IPS-18c (cell line): ENCODE results near the gene TUT1.

Source experiments
- H3K4me3 ChIP-seq: 2 replicates; pipeline ENCODE4 v1.7.0; 2013; ENCODE audit warnings: low read depth, mild to moderate bottlenecking, low read length, moderate library complexity; ENCODE audit not compliant: insufficient read depth
- H3K9me3 ChIP-seq: one replicate; pipeline ENCODE4 v1.6.1; 2013; ENCODE audit warnings: mild to moderate bottlenecking, low read length, moderate library complexity; ENCODE audit not compliant: control insufficient read depth, insufficient read depth

TUT1 gene

DNA sequence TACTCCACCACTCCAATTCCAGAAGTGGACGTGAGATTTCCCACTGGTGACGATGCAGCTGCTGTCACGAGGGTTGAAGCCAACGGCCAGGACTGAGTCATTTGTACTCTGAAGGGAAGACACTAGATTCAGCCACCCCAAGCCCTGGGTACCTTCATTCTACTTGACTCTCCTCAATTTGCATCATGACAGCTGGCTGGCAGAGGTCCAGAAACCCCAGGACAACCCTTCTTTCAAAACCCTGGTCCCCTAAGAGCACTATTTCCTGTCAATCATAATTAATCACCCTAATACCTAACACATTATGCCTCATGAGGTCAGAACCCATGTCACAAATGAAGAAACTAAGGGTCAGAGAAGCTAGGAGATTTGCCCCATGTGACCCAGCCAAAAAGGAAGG is 16.4 kb upstream of the TUT1 start:
- H3K9me3 ChIP-seq, result no peaks in the 10 kb centered on the region
- H3K4me3 ChIP-seq, result no peak overlapping the region

- H3K4me3 ChIP-seq, result no peak overlapping the region
- H3K9me3 ChIP-seq, result no peaks in the 10 kb centered on the region
Observed at GRCh38 chr11:62605902-62606301, 14.6 kb upstream of the TUT1 start.

GRCh38 chr11:62605467-62605866 is 14.1 kb upstream of the TUT1 start:
- Histone ChIP-seq H3K4me3 (no peak overlapping the region), H3K9me3 (no peaks in the 10 kb centered on the region)

DNA sequence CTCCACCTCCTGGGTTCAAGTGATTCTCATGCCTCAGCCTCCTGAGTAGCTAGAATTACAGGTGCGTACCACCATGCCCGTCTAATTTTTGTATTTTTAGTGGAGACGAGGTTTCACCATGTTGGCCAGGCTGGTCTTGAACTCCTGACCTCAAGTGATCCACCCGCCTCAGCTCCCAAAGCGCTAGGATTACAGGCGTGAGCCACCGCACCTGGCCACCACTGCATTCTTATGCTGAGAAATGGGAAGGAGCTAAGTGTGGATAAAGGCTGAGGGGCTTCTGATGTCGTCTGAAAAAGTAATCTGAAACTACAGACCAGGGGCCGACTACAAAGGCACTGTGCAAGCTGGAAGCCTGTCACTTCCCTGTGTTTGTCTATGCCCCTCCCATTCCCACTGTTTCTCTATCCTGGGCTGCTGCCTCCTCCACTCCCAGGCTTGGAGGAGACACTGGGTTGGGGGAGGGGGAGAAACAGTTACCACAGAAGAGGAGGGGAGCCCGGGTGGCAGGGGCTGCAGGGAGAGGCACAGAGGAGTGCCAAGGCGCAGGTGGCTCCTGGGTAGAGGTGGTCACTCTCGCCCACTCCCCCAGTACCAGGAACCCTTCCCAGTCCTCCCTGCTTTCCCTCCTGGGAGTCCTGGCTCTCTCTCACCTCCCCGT is 13.3 kb upstream of the TUT1 start:
- no peaks in the 10 kb centered on the region for H3K9me3 ChIP-seq
- H3K4me3 ChIP-seq, result no peak overlapping the region

DNA sequence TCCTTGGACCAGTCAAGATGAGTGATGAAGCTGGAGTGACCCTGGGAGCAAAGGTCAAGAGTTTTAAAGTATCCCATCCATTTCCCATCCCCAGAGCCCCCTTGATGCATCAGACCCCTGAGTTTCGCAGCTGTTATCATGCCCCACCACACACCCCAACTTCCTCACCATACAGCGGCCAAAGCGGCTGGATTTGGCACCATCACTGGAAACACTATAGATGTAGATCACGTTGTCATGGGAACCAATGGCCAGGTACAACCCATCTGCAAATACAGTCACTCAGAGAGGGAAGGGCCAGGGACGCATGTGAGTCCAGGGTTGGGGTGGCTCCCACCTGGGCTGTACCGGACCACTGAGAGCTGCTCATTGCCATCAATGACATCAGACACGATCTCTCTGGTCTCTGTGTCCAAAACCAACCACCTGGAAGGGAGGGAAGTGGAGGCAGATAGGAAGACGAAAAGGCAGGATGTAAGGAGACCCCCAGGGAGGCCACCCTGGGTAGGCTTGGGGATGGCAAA is 12.5 kb upstream of the TUT1 start:
- no peak overlapping the region for H3K4me3 ChIP-seq
- no peaks in the 10 kb centered on the region for H3K9me3 ChIP-seq

- H3K9me3 ChIP-seq, result no peaks in the 10 kb centered on the region
- peak overlapping the region; percentile 85 for H3K4me3 ChIP-seq
Observed at GRCh38 chr11:62603072-62603408, 11.7 kb upstream of the TUT1 start.

- H3K9me3 ChIP-seq, result no peaks in the 10 kb centered on the region
- peak overlapping the region; percentile 85 for H3K4me3 ChIP-seq
Observed at GRCh38 chr11:62602141-62603071, 11.1 kb upstream of the TUT1 start.

GRCh38 chr11:62601372-62602140 is 10.2 kb upstream of the TUT1 start, which contains the start of gene MTA2:
TSS of gene MTA2 (minus strand) at chr11:62601865. CDS start at chr11:62601450, 415 bp downstream.
- Histone ChIP-seq H3K4me3 (peak within 1 kb of the TSS; percentile 92), H3K9me3 (no peaks in the 10 kb centered on the region)

DNA sequence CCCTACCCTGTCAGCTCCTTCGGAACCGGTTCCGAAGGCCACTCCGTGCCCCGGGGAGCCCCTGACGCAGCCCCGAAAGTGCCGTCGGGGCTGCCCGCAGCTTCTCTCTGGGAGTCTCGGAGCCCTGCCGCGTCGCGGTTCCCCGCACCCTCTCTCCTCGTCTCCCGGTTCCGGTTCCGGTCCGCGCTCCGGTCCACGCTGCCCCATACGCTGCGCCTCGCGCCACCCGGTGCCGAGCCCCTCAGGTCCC is 9.7 kb upstream of the TUT1 start:
- H3K9me3 ChIP-seq, result no peaks in the 10 kb centered on the region
- peak overlapping the region; percentile 92 for H3K4me3 ChIP-seq

DNA sequence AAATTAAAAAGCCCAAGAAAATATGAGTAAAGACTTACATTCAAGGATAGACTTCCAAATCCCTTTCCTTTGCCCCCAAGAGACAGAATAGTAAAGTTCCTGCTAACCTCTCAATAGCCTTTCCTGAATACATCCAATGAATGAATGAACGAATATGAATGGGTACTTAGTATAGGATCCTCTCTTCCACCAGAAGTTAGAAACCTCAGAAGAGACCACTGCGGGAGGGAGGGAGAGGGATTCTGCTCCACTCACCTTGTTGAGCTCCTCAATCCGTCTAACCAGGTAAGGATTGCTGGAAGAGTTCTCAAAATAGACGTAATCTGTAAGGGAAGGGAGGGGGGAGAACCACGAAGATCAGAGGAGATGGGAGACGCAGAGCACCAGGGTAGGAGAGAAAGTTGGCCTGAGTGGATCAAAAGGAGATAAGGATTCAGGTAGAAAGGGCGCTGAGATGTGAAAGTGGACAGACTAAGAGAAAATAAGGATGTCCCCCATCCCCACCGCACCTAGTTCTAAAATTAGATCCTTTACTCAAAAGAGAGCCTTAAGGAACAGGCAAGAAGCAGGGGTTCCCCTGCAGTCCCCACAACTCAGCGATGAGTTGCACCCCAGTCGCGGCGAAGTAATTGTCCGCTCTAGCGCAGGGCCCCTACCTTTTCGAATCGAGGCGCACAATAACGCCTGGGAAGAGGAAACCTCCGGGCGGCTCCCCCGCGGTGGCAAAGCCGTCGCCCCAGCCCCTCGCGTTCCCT is 9.2 kb upstream of the TUT1 start:
- Histone ChIP-seq H3K9me3 (no peaks in the 10 kb centered on the region), H3K4me3 (peak overlapping the region; percentile 92)

DNA sequence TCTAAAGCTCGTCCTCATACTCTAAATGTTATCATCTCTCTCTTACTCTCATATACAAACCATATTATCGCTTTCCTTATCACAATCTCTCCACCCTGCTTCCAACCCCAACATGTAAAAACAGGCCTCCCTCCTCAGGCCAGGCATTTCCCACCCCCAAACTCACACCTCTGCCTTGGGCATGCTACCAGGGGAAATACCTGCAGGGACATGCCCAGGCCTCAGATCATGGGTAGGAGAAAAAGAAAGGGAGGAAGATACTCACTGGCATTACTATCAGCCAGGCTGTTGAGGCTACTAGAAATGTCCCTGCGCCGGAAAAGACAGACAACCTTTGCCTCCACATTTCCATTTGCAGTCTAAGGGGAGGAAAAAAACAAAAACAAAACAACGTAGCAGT is 8.6 kb upstream of the TUT1 start:
- Histone ChIP-seq H3K9me3 (no peaks in the 10 kb centered on the region), H3K4me3 (peak overlapping the region; percentile 92)

- no peak overlapping the region for H3K4me3 ChIP-seq
- H3K9me3 ChIP-seq, result no peaks in the 10 kb centered on the region
Observed at GRCh38 chr11:62599069-62599696, 7.9 kb upstream of the TUT1 start.

DNA sequence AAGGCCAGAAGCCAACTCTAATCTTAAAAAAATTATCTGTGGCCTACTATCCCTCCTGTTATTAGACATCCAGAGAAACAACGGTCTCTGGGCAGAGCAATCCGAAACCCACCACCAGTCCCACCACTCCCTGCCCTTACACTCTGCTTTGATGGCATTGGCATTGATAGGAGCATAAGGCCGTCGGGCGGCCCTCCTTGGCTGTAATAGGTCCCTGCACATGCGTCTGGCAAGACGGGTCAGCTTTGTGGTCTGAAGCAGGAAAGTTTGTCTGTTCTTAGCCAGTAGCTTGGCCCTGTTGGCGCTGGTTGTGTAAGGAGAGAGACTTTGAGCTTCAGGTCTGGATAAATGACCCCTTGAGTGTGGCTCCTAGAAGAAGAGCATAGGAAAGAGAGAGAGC is 3.8 kb upstream of the TUT1 start:
- Histone ChIP-seq H3K9me3 (no peaks in the 10 kb centered on the region), H3K4me3 (no peak overlapping the region)

- Histone ChIP-seq H3K9me3 (no peaks in the 10 kb centered on the region), H3K4me3 (no peak overlapping the region)
Observed at GRCh38 chr11:62593434-62594044, 2.2 kb upstream of the TUT1 start.

GRCh38 chr11:62592989-62593421 is 1.7 kb upstream of the TUT1 start:
- H3K9me3 ChIP-seq, result no peaks in the 10 kb centered on the region
- no peak overlapping the region for H3K4me3 ChIP-seq

DNA sequence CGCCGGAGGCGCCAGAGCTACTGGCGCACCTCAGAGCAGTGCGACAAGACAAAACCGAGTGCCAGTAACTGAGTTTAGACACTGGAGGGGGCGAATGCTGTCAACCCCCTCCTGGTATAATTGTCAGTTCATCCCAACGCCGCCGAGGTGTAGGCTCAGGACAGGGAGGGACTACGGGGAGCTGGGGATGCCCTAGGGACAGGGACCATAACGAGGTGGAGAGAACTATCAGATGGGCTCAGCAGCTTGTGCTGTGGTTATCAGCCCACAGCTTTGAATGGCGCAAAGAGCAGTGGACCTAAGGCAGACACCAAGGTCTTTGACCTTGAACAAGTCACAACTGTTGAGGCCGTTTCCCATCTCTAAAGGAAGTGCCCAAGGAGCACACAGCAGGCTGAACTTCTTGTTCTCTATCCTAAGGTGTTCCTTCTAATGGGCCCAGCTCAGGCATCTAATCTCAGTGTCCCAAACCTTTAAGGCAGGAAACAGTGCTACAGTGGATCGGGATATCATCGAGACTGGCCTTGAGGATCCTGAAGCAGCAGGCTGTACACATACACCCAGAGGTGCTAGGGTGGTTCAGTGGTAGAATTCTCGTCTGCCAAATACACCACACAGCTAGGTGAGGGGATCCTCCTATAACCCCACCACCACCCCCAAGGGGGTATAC is 958 bp upstream of the TUT1 start:
- Histone ChIP-seq H3K9me3 (no peaks in the 10 kb centered on the region), H3K4me3 (peak overlapping the region; percentile 68)
